ENCODE measurements around the gene PRKAR2B.
"Not testable (repeated sequence)": the region's sequence is repeated elsewhere in the genome, so short reads cannot be mapped to it uniquely, and the experiment has no call there.

Gene PRKAR2B

DNA sequence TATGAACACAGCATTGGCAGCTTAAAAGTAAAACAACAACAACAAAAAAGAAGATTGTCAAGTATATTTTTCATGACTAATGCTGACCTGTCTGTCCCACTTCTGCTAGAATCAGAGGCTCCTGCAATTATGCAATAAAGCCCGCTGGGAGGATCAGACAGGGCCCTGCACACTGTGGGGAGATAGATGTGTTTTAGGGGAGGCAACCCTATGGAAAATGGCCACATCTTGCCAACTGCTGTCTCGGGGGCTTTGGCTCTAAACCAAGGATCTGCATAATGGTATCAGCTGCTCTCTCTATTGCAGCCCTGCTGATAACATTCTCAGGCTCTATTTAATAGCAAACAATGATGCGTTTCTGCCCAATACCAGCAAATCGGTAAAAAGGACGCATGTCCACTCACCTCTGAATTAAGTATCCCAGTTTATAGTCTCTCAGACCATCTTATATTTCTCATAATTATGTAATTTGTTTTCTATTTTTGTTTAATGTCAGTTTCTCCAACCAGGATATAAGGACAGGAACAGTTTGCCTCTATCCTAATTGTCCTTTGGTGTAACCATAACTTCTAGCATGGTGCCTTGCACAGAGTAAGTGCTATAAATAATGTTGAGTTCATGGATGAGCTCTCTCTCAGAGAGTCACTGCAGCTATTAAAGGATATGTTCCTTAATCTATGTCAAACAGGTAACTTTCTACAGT lies 15.3 kb upstream of the PRKAR2B start:
- DNase-seq = no peak

DNA sequence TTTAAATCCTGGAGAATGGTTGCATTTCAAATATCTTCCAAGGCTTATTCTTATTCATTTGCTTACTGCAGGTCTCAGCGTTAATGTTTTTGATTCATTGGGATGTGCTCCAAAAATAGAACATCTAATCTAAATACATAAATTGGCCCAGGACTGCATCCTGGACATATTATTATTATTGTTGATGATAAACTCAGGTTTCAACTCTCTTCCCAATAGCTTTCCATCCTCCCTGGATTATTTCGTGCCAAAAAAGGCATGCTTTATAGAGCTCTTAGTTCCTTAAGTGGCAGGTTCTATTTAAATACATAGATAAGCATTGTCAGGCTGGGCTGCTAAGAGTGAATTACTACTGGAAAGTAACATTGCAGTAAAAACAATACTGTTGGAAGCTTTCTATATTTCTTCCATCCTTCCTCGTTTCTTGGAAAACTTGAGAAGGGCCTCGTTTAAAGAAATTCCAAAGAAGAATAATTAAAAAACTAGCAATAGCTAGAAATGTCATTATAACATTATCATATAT lies 14.7 kb upstream of the PRKAR2B start:
- no peak for DNase-seq

DNA sequence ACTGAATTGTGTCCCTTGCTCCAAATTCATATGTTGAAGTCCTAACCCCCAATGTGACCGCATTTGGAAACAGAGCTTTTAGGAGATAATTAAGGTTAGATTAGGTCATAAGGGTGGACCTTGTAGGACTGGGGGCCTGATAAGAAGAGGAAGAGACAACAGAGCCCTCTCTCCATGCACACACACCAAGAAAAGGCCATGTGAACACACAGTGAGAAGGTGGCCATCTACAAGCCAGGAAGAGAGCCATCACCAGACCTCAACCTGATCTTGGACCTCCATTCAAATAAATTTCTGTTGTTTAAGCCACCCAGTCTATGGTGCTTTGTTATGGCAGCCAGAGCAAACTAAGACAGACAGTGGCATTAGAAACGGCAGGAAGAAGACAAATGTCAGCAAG lies 12.5 kb upstream of the PRKAR2B start:
- DNase-seq = no peak

- DNase-seq = no peak
Observed at GRCh38 chr7:107032720-107033438, 11.6 kb upstream of the PRKAR2B start.

GRCh38 chr7:107034553-107034952 lies 10.0 kb upstream of the PRKAR2B start:
- DNase-seq = no peak

GRCh38 chr7:107035446-107035845 lies 9.1 kb upstream of the PRKAR2B start:
- no peak for DNase-seq

DNA sequence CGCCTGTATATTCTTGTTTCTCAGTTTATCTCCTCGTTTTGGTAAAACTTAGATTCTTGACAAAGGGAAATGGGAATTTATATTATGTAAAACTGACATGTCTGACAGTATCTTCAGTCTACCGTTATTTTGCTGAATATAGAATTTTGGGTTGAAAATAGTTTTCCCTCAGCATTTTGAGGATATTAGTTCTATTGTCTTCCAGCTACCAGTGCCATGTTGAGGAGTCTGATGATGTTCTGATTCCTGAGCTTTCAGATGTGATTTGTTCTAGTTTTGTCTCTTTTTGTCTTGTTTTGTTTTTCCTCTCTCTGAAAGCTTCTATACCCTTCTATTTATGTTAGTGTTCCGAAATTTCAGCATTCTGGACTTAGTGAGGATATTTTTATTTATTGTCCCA lies 8.0 kb upstream of the PRKAR2B start:
- DNase-seq = no peak

DNA sequence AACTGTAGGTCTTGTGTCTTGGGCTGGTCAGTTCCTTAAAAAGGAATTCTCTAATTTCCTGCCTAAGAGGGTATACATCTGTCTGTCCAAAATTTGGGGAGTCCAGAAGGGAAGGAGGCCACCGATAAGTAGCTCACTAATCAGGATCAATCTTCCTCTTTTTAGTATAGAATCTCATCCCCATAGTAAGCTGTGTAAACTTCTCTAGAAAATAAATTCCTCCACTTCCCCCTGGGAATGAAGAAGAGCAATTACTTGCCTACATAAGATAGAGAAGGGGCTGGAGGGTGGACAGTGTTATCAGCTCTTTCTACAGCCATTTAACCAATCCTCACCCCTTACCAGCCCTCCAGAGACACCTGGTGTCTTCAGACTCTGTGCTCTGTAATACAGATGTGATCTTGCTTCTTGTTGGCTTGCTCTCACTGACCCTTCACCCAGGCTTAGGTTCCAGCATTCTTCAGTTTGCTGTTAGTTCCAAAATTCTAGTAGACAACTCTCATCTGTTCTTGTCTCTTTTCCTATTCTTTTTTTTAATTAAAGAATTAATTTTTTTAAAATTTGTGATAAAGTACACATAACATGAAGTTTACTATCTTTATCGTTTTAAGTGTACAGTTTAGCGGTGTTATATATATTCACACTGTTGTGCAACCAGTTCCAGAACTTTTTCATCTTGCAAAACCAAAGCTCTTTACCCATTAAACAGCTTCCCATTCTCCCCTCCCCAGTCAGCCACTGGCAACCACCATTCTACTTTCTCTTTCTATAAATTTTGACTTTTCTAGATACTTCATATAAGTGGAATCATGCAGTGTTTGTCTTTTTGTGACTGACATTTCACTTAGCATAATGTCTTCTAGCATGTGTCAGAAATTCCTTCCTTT lies 6.5 kb upstream of the PRKAR2B start:
- DNase-seq = no peak

GRCh38 chr7:107039199-107039900 lies 5.2 kb upstream of the PRKAR2B start:
- DNase-seq = no peak

GRCh38 chr7:107041097-107041496 lies 3.4 kb upstream of the PRKAR2B start:
- no peak for DNase-seq

- DNase-seq = not testable (repeated sequence)
Observed at GRCh38 chr7:107041764-107042163, 2.7 kb upstream of the PRKAR2B start.

DNA sequence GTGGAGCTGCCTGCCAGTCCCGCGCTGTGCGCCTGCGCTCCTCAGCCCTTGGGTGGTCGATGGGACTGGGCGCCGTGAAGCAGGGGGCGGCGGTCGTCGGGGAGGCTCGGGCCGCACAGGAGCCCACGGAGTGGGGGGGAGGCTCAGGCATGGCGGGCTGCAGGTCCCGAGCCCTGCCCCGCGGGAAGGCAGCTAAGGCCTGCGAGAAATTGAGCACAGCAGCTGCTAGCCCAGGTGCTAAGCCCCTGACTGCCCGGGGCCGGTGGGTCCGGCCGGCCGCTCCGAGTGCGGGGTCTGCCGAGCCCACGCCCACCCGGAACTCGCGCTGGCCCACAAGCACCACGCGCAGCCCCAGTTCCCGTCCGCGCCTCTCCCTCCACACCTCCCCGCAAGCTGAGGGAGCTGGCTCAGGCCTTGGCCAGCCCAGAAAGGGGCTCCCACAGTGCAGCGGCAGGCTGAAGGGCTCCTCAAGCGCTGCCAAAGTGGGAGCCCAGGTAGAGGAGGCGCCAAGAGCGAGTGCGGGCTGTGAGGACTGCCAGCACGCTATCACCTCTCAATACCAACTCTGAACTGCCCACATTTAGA lies 2.1 kb upstream of the PRKAR2B start:
- not testable (repeated sequence) for DNase-seq

GRCh38 chr7:107043491-107043890 lies 1.0 kb upstream of the PRKAR2B start:
- DNase-seq = no peak

GRCh38 chr7:107043921-107044346 lies 571 bp upstream of the PRKAR2B start:
- no peak for DNase-seq

- DNase-seq = no peak
Observed at GRCh38 chr7:107045195-107045960, 873 bp downstream of the PRKAR2B start.

- no peak for DNase-seq
Observed at GRCh38 chr7:107045980-107046379, 1.5 kb downstream of the PRKAR2B start.

DNA sequence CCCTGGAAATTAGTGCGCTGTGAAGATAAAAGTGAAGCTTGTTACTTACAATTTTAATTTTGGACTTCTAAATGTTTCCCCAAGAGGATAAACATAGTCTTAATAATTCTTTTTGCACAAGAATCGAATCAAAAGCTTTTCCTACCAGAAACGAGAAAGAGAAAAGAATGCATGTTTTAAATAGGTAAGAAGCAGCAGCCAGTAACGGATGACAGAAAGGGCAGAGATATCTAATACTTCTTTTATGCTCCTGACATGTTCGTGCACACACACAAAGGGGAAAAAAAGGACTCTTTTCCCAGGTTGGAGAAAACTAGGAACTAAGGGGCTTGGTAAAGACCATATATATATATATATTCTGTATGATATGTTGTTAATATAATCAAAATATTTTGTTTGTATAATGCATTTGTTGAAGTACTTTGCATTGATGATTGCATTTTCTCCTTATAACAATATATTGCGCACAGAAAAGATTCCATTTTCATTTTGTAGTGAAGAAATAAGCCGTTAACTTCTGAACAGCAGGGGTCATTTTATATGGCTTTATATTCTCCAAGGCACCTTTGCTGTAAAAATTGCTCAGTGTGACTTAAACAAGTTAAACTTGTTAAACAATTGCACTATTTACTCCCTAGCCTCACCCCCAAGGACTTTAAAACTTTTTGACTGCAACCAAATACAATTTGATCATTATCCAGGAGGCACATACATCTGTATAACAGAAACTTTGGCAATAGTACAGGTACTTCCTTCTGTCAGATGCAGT lies 2.2 kb downstream of the PRKAR2B start:
- DNase-seq = no peak

DNA sequence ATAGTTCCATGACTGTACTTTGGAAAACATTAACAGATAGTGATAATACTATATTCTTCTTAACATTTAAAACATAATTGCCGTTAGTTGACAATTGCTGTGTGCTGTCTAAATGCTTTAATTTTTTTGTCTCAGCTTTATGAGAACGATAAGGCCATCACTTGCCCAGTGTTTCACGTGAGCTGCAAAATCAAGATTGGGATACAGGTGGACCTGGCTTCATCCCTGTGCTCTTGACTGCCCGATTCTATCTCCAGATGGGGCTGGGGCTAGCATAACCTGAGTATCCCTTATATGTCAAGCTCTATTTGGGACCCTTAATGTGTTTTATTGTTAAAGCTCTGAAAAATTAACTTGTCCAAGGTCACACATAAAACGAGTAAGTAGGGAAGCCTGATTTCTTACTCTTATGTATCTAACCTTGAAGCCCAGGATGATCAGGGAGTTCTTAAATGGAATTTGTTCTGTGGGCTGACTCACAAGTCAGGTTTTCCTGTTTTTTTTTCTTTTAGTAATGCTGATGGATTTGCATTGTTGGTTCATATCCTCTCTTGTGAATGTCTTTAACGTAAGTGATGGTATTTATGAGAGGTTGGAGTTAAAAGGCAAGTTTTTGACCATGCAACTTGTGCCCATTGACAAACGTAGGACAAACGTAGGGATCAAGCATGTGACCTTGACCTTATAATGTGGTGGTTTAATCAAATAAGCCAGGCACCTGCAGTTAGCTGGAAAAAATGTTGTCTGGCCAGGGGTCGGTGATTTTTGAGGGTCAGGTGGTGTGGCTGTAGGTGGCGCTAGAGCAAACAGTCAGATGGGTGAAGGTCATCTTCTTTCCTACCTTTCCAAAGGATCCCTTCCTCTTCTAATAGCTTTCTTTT lies 3.6 kb downstream of the PRKAR2B start:
- no peak for DNase-seq

DNA sequence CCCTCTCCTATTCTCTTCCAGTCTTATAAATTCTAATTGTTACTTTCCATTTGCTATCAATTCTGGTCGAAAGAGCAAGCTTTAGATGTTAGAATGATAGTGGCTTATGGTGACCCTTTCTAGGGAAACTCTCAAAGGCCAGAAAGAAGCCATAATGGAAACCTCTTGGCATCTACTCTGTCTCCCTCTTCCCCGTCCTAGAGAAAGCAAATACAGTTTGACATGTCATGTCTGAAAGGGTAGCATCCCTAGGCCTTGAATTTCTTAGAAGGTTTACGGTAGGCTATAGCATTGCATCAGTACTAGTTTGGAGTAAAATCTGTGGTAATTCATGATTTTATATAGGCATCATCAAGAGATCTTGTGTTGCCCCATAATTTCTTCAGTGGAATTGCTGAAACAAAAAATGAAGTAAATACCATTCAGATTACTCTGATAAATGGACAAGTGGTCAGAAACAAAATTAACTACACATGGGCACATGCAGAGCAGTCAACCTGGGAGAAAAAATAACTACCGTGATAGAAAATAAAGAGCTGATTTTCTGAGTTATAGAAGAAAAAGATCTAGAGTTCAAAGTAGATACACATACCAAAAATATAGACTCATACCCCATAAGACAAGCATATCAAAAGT lies 4.4 kb downstream of the PRKAR2B start:
- DNase-seq = no peak
